Endodermal cell (in vitro differentiated cells): ENCODE measurements around the gene PCDHA1. TPM values are rescaled to one million over a fixed set of nuclear protein-coding genes. Genes with fewer than 3 reads are reported as not detected.
A peak's percentile ranks its signal among the peaks of the same experiment; 100 is the strongest.

Experiments
- DNase-seq: peaks from one replicate; pipeline ENCODE4 v3.0.0-alpha.2; 2017
- H3K27ac ChIP-seq: 2 replicates; pipeline ENCODE4 v1.5.1; 2013; ENCODE audit warnings: mild to moderate bottlenecking, low read depth, low read length, moderate library complexity
- H3K27me3 ChIP-seq: 2 replicates; pipeline ENCODE4 v1.6.1; 2013; ENCODE audit warnings: mild to moderate bottlenecking, low read length, moderate library complexity; ENCODE audit not compliant: insufficient read depth, control insufficient read depth, poor library complexity, severe bottlenecking
- H3K36me3 ChIP-seq: 2 replicates; pipeline ENCODE4 v1.7.0; 2013; ENCODE audit warnings: mild to moderate bottlenecking, low read length, moderate library complexity; ENCODE audit not compliant: control insufficient read depth, insufficient read depth
- H3K4me1 ChIP-seq: one replicate; pipeline ENCODE4 v1.7.0; 2013; ENCODE audit warnings: low read length; ENCODE audit not compliant: control insufficient read depth, insufficient read depth
- H3K4me3 ChIP-seq: 2 replicates; pipeline ENCODE4 v1.5.1; 2013; ENCODE audit warnings: mild to moderate bottlenecking, low read length, moderate library complexity
- H3K9ac ChIP-seq: 2 replicates; pipeline ENCODE4 v1.6.1; 2013; ENCODE audit warnings: mild to moderate bottlenecking, low read length, moderate library complexity; ENCODE audit not compliant: poor library complexity, severe bottlenecking; ENCODE audit errors: extremely low read depth
- H3K9me3 ChIP-seq: 2 replicates; pipeline ENCODE4 v1.6.1; 2013; ENCODE audit warnings: mild to moderate bottlenecking, low read length, moderate library complexity; ENCODE audit not compliant: control insufficient read depth
- H3K27ac Mint-ChIP-seq: 2 replicates; pipeline ENCODE4 v1.8.0; 2020; ENCODE audit warnings: mixed read lengths
- H3K27me3 Mint-ChIP-seq: 2 replicates; pipeline ENCODE4 v1.8.0; 2021; ENCODE audit warnings: mild to moderate bottlenecking, mixed read lengths; ENCODE audit not compliant: insufficient read depth
- H3K36me3 Mint-ChIP-seq: 2 replicates; pipeline ENCODE4 v1.8.0; 2020; ENCODE audit warnings: low read depth, mixed read lengths
- H3K4me1 Mint-ChIP-seq: 2 replicates; pipeline ENCODE4 v1.8.0; 2020; ENCODE audit warnings: mixed read lengths
- H3K4me3 Mint-ChIP-seq: 2 replicates; pipeline ENCODE4 v1.8.0; 2020; ENCODE audit warnings: mild to moderate bottlenecking, moderate library complexity, mixed read lengths
- H3K9me3 Mint-ChIP-seq: 2 replicates; pipeline ENCODE4 v1.8.0; 2020; ENCODE audit warnings: mild to moderate bottlenecking, mixed read lengths
- WGBS, 2 experiments: methylation state at CpG; one replicate each; pipeline versions ENCODE4 v1.1.5 to v1.1.7; 2013; ENCODE audit warnings: missing lambda C conversion rate in 2 of 2, mixed read lengths in 1 of 2; ENCODE audit not compliant: insufficient coverage in 1 of 2, insufficient read length in 1 of 2; 5-methylcytosine and 5-hydroxymethylcytosine counted together
- total RNA-seq, 2 donors: library from RNA; stranded (reverse); fragmentation: NEBNext Ultra II Directional in 1 of 2; extraction: Animal tissue kit (Norgen Biotek cat#: 25700) in 1 of 2; gene quantifications; 2 replicates in 1 of 2; 3 replicates in 1 of 2; pipeline ENCODE4 v1.2.1, GENCODE V29; 2021
- TF ChIP-seq, protein P1 (sequence below): fragments of 200-600 bp; sonication (generic); conservative IDR thresholded peaks from 2 replicates; pipeline ENCODE4 v1.5.0; 2021; ENCODE audit warnings: antibody characterized with exemption, mild to moderate bottlenecking

Gene PCDHA1
- total RNA-seq, 2 donors from 2014 or later, result 0.18 to 2.9 TPM

DNA sequence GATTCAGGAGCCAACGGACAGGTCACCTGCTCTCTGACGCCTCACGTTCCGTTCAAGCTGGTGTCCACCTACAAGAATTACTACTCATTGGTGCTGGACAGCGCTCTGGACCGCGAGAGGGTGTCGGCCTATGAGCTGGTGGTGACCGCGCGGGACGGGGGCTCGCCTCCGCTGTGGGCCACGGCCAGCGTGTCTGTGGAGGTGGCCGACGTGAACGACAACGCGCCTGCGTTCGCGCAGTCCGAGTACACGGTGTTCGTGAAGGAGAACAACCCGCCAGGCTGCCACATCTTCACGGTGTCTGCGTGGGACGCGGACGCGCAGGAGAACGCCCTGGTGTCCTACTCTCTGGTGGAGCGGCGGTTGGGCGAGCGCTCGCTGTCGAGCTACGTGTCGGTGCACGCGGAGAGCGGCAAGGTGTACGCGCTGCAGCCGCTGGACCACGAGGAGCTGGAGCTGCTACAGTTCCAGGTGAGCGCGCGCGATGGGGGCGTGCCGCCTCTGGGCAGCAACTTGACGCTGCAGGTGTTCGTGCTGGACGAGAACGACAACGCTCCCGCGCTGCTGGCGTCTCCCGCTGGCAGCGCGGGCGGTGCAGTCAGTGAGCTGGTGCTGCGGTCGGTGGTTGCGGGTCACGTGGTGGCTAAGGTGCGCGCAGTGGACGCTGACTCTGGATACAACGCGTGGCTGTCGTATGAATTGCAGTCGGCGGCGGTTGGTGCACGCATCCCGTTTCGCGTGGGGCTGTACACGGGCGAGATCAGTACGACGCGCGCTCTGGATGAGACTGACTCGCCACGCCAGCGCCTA lies 71.4 kb downstream of the PCDHA1 start:
- Histone ChIP-seq H3K36me3 (no peaks in the 10 kb centered on the region), H3K27ac (no peak overlapping the region), H3K9ac (no peak overlapping the region), H3K4me1 (no peaks in the 10 kb centered on the region), H3K4me3 (no peak overlapping the region), H3K9me3 (peaks cover 5% of the 10 kb centered on the region), H3K27me3 (no peaks in the 10 kb centered on the region)
- H3K27me3 Mint-ChIP-seq, result no peaks in the 10 kb centered on the region
- H3K27ac Mint-ChIP-seq, result no peak overlapping the region
- TF ChIP-seq, protein P1, sequence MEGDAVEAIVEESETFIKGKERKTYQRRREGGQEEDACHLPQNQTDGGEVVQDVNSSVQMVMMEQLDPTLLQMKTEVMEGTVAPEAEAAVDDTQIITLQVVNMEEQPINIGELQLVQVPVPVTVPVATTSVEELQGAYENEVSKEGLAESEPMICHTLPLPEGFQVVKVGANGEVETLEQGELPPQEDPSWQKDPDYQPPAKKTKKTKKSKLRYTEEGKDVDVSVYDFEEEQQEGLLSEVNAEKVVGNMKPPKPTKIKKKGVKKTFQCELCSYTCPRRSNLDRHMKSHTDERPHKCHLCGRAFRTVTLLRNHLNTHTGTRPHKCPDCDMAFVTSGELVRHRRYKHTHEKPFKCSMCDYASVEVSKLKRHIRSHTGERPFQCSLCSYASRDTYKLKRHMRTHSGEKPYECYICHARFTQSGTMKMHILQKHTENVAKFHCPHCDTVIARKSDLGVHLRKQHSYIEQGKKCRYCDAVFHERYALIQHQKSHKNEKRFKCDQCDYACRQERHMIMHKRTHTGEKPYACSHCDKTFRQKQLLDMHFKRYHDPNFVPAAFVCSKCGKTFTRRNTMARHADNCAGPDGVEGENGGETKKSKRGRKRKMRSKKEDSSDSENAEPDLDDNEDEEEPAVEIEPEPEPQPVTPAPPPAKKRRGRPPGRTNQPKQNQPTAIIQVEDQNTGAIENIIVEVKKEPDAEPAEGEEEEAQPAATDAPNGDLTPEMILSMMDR, result no peak
- H3K9me3 Mint-ChIP-seq, result peaks cover 37% of the 10 kb centered on the region
- 97 to 99% methylated on average over 77 to 94 of the region's 94 CpGs for WGBS, 2 experiments
- DNase-seq, result peak; percentile 42
- peaks cover 41% of the 10 kb centered on the region for H3K36me3 Mint-ChIP-seq
- H3K4me1 Mint-ChIP-seq, result peaks cover 6% of the 10 kb centered on the region
- H3K4me3 Mint-ChIP-seq, result peak overlapping the region; percentile 96

DNA sequence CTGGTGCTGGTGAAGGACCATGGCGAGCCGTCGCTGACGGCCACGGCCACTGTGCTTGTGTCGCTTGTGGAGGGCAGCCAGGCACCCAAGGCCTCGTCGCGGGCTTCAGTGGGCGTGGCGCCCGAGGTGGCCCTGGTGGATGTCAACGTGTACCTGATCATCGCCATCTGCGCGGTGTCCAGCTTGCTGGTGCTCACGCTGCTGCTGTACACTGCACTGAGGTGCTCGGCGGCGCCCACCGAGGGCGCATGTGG lies 72.0 kb downstream of the PCDHA1 start:
- H3K9ac ChIP-seq, result no peak overlapping the region
- no peak overlapping the region for H3K4me3 ChIP-seq
- H3K27ac ChIP-seq, result no peak overlapping the region
- H3K36me3 ChIP-seq, result no peaks in the 10 kb centered on the region
- no peaks in the 10 kb centered on the region for H3K27me3 Mint-ChIP-seq
- no peaks in the 10 kb centered on the region for H3K4me1 ChIP-seq
- H3K4me3 Mint-ChIP-seq, result no peak overlapping the region
- H3K9me3 Mint-ChIP-seq, result peaks cover 42% of the 10 kb centered on the region
- H3K27ac Mint-ChIP-seq, result no peak overlapping the region
- TF ChIP-seq, protein P1, result no peak
- H3K9me3 ChIP-seq, result peaks cover 5% of the 10 kb centered on the region
- no peak for DNase-seq
- H3K4me1 Mint-ChIP-seq, result peaks cover 6% of the 10 kb centered on the region
- 93 to 94% methylated on average over 6 to 22 of the region's 22 CpGs for WGBS, 2 experiments
- H3K36me3 Mint-ChIP-seq, result peaks cover 47% of the 10 kb centered on the region
- H3K27me3 ChIP-seq, result no peaks in the 10 kb centered on the region

DNA sequence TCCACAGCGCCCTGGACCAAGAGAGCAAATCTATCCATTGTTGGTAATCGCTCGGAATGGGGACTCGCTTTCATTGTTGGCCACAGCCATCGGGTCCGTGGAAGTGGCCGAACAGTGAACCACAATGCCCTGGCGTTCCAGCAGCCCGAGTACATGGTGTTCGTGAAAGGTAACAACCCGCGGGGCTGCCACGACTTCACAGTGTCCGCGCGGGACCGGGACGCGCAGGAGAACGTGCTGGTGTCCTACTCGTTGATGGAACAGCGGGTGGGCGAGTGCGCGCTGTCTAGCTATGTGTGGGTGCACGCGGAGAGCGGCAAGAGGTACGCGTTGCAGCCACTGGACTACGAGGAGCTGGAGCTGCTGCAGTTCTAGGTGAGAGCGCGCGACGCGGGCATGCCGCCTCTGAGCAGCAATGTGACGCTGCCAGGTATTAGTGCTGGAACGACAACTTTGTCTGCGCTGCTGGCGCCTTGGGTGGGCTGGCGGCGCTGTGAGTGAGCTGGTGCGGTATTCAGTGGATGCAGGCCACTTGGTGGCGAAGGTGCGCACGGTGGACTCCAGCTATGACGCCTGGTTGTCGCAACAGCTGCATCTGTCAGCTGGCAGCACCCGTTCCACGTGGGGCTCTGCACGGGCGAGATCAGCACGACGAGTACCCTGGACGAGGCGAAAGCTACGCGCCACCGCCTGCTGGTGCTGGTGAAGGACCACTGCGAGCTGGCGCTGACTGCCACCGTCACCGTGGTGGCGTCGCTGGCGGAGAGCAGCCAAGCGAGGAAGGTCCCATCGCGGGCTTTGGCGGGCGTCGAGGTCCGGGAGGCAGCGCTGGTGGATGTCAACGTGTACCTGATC lies 76.7 kb downstream of the PCDHA1 start:
- peaks cover 2% of the 10 kb centered on the region for H3K4me1 Mint-ChIP-seq
- no peaks in the 10 kb centered on the region for H3K4me1 ChIP-seq
- 96% methylated on average over 70 to 76 of the region's 76 CpGs for WGBS, 2 experiments
- peaks cover 35% of the 10 kb centered on the region for H3K9me3 Mint-ChIP-seq
- H3K36me3 ChIP-seq, result no peaks in the 10 kb centered on the region
- TF ChIP-seq, protein P1, result no peak
- no peaks in the 10 kb centered on the region for H3K9me3 ChIP-seq
- no peak overlapping the region for H3K9ac ChIP-seq
- H3K27me3 Mint-ChIP-seq, result no peaks in the 10 kb centered on the region
- H3K36me3 Mint-ChIP-seq, result peaks cover 47% of the 10 kb centered on the region
- H3K27me3 ChIP-seq, result no peaks in the 10 kb centered on the region
- H3K27ac Mint-ChIP-seq, result no peak overlapping the region
- DNase-seq, result peak; percentile 42
- H3K4me3 Mint-ChIP-seq, result no peak overlapping the region
- no peak overlapping the region for H3K4me3 ChIP-seq
- H3K27ac ChIP-seq, result no peak overlapping the region
